HepG2 (cell line): ENCODE data around the gene IFI27L2. TPM values are rescaled to one million over a fixed set of nuclear protein-coding genes. Genes with fewer than 3 reads are reported as not detected.

ENCODE experiments used
- BRCA1 ChIP-seq: sonication (generic); formaldehyde crosslinking; IDR thresholded peaks from 2 replicates; pipeline ENCODE4 v1.4.0; 2020; ENCODE audit warnings: missing genetic modification reagents
- GLI4 ChIP-seq: sonication (generic); formaldehyde crosslinking; IDR thresholded peaks from 2 replicates; pipeline ENCODE4 v1.5.1; 2020; ENCODE audit warnings: missing genetic modification reagents, mild to moderate bottlenecking, moderate library complexity, borderline replicate concordance
- HMGXB3 ChIP-seq: sonication (generic); formaldehyde crosslinking; IDR thresholded peaks from 2 replicates; pipeline ENCODE4 v1.4.0; 2020; ENCODE audit warnings: missing genetic modification reagents, borderline replicate concordance
- KLF12 ChIP-seq: sonication (generic); formaldehyde crosslinking; IDR thresholded peaks from 2 replicates; pipeline ENCODE4 v1.4.0; 2020; ENCODE audit warnings: missing genetic modification reagents, borderline replicate concordance
- MAZ ChIP-seq, 2 experiments: sonication (generic) in 1 of 2; formaldehyde crosslinking in 1 of 2; IDR thresholded peaks; 2 replicates each; pipeline versions ENCODE4 v1.5.0 to v1.6.1; 2012 to 2020; ENCODE audit warnings: low read depth in 2 of 2, mild to moderate bottlenecking in 2 of 2, borderline replicate concordance in 1 of 2, improper control_type of control experiment in 1 of 2, low read length in 1 of 2, missing genetic modification reagents in 1 of 2, moderate library complexity in 1 of 2
- MLLT10 ChIP-seq: sonication (generic); formaldehyde crosslinking; IDR thresholded peaks from 2 replicates; pipeline ENCODE4 v1.4.0; 2020; ENCODE audit warnings: missing genetic modification reagents
- PREB ChIP-seq: sonication (generic); formaldehyde crosslinking; IDR thresholded peaks from 2 replicates; pipeline ENCODE4 v1.4.0; 2020; ENCODE audit warnings: missing genetic modification reagents
- SNAPC2 ChIP-seq: sonication (generic); formaldehyde crosslinking; IDR thresholded peaks from 2 replicates; pipeline ENCODE4 v1.8.1; 2022; ENCODE audit warnings: mild to moderate bottlenecking, missing genetic modification reagents
- SYNCRIP ChIP-seq: fragments of 200-400 bp; formaldehyde crosslinking; IDR thresholded peaks from 2 replicates; pipeline ENCODE4 v1.6.1; 2018; ENCODE audit warnings: mild to moderate bottlenecking, low read depth, low read length; ENCODE audit not compliant: insufficient read depth
- TRIM24 ChIP-seq: sonication (generic); formaldehyde crosslinking; IDR thresholded peaks from 2 replicates; pipeline ENCODE4 v1.8.0; 2022; ENCODE audit warnings: mild to moderate bottlenecking, missing genetic modification reagents
- USF2 ChIP-seq, 2 experiments: sonication (generic) in 1 of 2; formaldehyde crosslinking in 1 of 2; IDR thresholded peaks; 2 replicates each; pipeline versions ENCODE4 v1.5.1 to v1.6.1; 2011 to 2020; ENCODE audit warnings: borderline replicate concordance in 1 of 2, low read depth in 1 of 2, low read length in 1 of 2, mild to moderate bottlenecking in 1 of 2, missing genetic modification reagents in 1 of 2, moderate library complexity in 1 of 2
- ZC3H4 ChIP-seq: sonication (generic); formaldehyde crosslinking; IDR thresholded peaks from 2 replicates; pipeline ENCODE4 v1.4.0; 2020; ENCODE audit warnings: missing genetic modification reagents, borderline replicate concordance
- ZFP91 ChIP-seq: sonication (generic); formaldehyde crosslinking; IDR thresholded peaks from 2 replicates; pipeline ENCODE4 v1.9.0; 2022; ENCODE audit warnings: missing genetic modification reagents, mild to moderate bottlenecking, borderline replicate concordance
- ZMYM2 ChIP-seq: sonication (generic); formaldehyde crosslinking; IDR thresholded peaks from 2 replicates; pipeline ENCODE4 v1.8.0; 2022; ENCODE audit warnings: mild to moderate bottlenecking, missing genetic modification reagents
- ZNF225 ChIP-seq: sonication (generic); formaldehyde crosslinking; IDR thresholded peaks from 2 replicates; pipeline ENCODE4 v1.4.0; 2020; ENCODE audit warnings: mild to moderate bottlenecking, missing genetic modification reagents
- ZNF431 ChIP-seq: sonication (generic); formaldehyde crosslinking; IDR thresholded peaks from 2 replicates; pipeline ENCODE4 v1.9.0; 2022; ENCODE audit warnings: missing genetic modification reagents, low read depth, mild to moderate bottlenecking, borderline replicate concordance
- ZNF451 ChIP-seq: sonication (generic); formaldehyde crosslinking; IDR thresholded peaks from 2 replicates; pipeline ENCODE4 v1.5.0; 2020; ENCODE audit warnings: mild to moderate bottlenecking, missing genetic modification reagents
- ZNF572 ChIP-seq: sonication (generic); formaldehyde crosslinking; IDR thresholded peaks from 2 replicates; pipeline ENCODE4 v1.5.1; 2020; ENCODE audit warnings: mild to moderate bottlenecking, missing genetic modification reagents
- polyA plus RNA-seq, 8 experiments: library from polyadenylated mRNA; depleted of rRNA in 3 of 8; stranded (reverse) in 7 of 8; unstranded in 1 of 8; fragments of >200 nt; fragmentation: Illumina TruSeq in 4 of 8; extraction: Trizol in 4 of 8; gene quantifications; 2 replicates each; pipeline versions ENCODE4 v1.2.1 to v1.2.3, GENCODE V29; 2011 to 2016; ENCODE audit warnings: low read depth in 4 of 8, missing spikeins in 1 of 8, mixed read lengths in 1 of 8; ENCODE audit not compliant: insufficient read depth in 1 of 8
- total RNA-seq, 5 experiments: library from RNA; depleted of rRNA; stranded (reverse); fragments of >200 nt; fragmentation: Illumina TruSeq; extraction: Trizol; gene quantifications; 2 replicates each; pipeline ENCODE4 v1.2.3, GENCODE V29; 2016; ENCODE audit warnings: low read depth in 1 of 5

IFI27L2 gene
- total and polyA plus RNA-seq, 2 of the 13 experiments (the other 11 are each of a cell fraction or from before 2014, with no cell fraction given): 4.3 to 4.8 TPM

GRCh38 chr14:94080621-94081385 lies 48.6 kb downstream of the IFI27L2 start, which contains the start of the genes DDX24 and IFI27L1 (continued):
- TF ChIP-seq MLLT10 (CRISPR knock-in tag): no peak
- TF ChIP-seq KLF12 (CRISPR knock-in tag): no peak
- no peak for TF ChIP-seq GLI4 (CRISPR knock-in tag)
- TF ChIP-seq BRCA1 (CRISPR knock-in tag): no peak
- TF ChIP-seq ZNF572: no peak
- TF ChIP-seq ZFP91 (CRISPR knock-in tag): peak; percentile 87
- TF ChIP-seq SNAPC2 (CRISPR knock-in tag): no peak
- TF ChIP-seq MAZ (IDR thresholded peaks at IDR 0.05; ENCODE audit: borderline replicate concordance, low read depth, low read length): no peak
- peak; percentile 48; the same call in 1 of the 2 replicates for TF ChIP-seq MAZ (CRISPR knock-in tag; IDR thresholded peaks at IDR 0.05; ENCODE audit: low read depth)
- TF ChIP-seq SYNCRIP: no peak
- no peak for TF ChIP-seq USF2 (IDR thresholded peaks at IDR 0.05; ENCODE audit: low read depth, low read length)
- no peak for TF ChIP-seq USF2 (CRISPR knock-in tag; IDR thresholded peaks at IDR 0.05; ENCODE audit: borderline replicate concordance)
- TF ChIP-seq ZMYM2 (CRISPR knock-in tag): no peak
- TF ChIP-seq TRIM24 (CRISPR knock-in tag): no peak
- no peak for TF ChIP-seq ZNF451 (CRISPR knock-in tag)
- TF ChIP-seq PREB: no peak
- TF ChIP-seq ZNF225 (CRISPR knock-in tag): no peak
- no peak for TF ChIP-seq HMGXB3 (CRISPR knock-in tag)
- TF ChIP-seq ZC3H4: no peak
- 0 out of 2 replicates have a peak, but pooled peaks have one; percentile 27 for TF ChIP-seq ZNF431
